GM23248 (cell line): ENCODE measurements around the gene WDR64. TPM values are rescaled to one million over a fixed set of nuclear protein-coding genes. Genes with fewer than 3 reads are reported as not detected.
A peak's percentile ranks its signal among the peaks of the same experiment; 100 is the strongest.

Experiments
- DNase-seq: peaks from one replicate; pipeline ENCODE4 v3.0.0-alpha.2; 2015
- H2AFZ ChIP-seq: fragments of 200-600 bp; sonication (generic); 2 replicates; pipeline ENCODE4 v1.6.1; 2016; ENCODE audit warnings: antibody characterized with exemption
- H3F3A ChIP-seq: fragments of 200-600 bp; sonication (generic); 2 replicates; pipeline ENCODE4 v1.6.1; 2016; ENCODE audit warnings: mild to moderate bottlenecking, antibody characterized with exemption, mixed run types; ENCODE audit not compliant: insufficient read depth
- H3K27ac ChIP-seq: fragments of 200-600 bp; sonication (generic); 2 replicates; pipeline ENCODE4 v1.5.1; 2016; ENCODE audit warnings: mild to moderate bottlenecking
- H3K27me3 ChIP-seq: fragments of 200-600 bp; sonication (generic); replicated peaks from 2 replicates; pipeline ENCODE4 v1.6.1; 2016; ENCODE audit warnings: mild to moderate bottlenecking; ENCODE audit not compliant: insufficient read depth
- H3K36me3 ChIP-seq: fragments of 200-600 bp; sonication (generic); 2 replicates; pipeline ENCODE4 v1.6.1; 2016; ENCODE audit warnings: low read depth, mild to moderate bottlenecking
- H3K4me1 ChIP-seq: fragments of 200-600 bp; sonication (generic); 2 replicates; pipeline ENCODE4 v1.6.1; 2016; ENCODE audit warnings: mild to moderate bottlenecking; ENCODE audit not compliant: insufficient read depth
- H3K4me2 ChIP-seq: fragments of 200-600 bp; sonication (generic); one replicate; pipeline ENCODE4 v1.6.1; 2016; ENCODE audit warnings: mild to moderate bottlenecking; ENCODE audit not compliant: unreplicated experiment
- H3K4me3 ChIP-seq: fragments of 200-600 bp; sonication (generic); 2 replicates; pipeline ENCODE4 v1.5.1; 2016; ENCODE audit warnings: mild to moderate bottlenecking
- H3K79me2 ChIP-seq: fragments of 200-600 bp; sonication (generic); 2 replicates; pipeline ENCODE4 v1.6.1; 2016; ENCODE audit warnings: mild to moderate bottlenecking; ENCODE audit not compliant: insufficient read depth
- H3K9ac ChIP-seq: fragments of 200-600 bp; sonication (generic); 2 replicates; pipeline ENCODE4 v1.6.1; 2016; ENCODE audit warnings: mild to moderate bottlenecking
- H3K9me2 ChIP-seq: fragments of 200-600 bp; sonication (generic); 2 replicates; pipeline ENCODE4 v1.6.1; 2016; ENCODE audit warnings: mixed run types, mild to moderate bottlenecking, moderate library complexity; ENCODE audit not compliant: insufficient read depth
- H3K9me3 ChIP-seq: fragments of 200-600 bp; sonication (generic); one replicate; pipeline ENCODE4 v1.6.1; 2017; ENCODE audit warnings: low read depth
- H4K20me1 ChIP-seq: fragments of 200-600 bp; sonication (generic); 2 replicates; pipeline ENCODE4 v1.6.0; 2016; ENCODE audit not compliant: insufficient read depth
- EZH2 ChIP-seq: fragments of 200-600 bp; sonication (generic); IDR thresholded peaks from 2 replicates; pipeline ENCODE4 v1.6.1; 2018; ENCODE audit warnings: antibody characterized with exemption, mild to moderate bottlenecking; ENCODE audit not compliant: insufficient read depth, poor library complexity, severe bottlenecking
- EZH2phosphoT487 ChIP-seq: fragments of 200-600 bp; sonication (generic); IDR thresholded peaks from 2 replicates; pipeline ENCODE4 v1.6.1; 2018; ENCODE audit warnings: antibody characterized with exemption, moderate library complexity, mild to moderate bottlenecking, low read depth; ENCODE audit not compliant: insufficient read depth
- WGBS, 2 experiments: methylation state at CpG; one replicate each; pipeline ENCODE4 v1.1.6; 2015 to 2017; ENCODE audit warnings: low lambda C conversion rate in 2 of 2, low coverage in 1 of 2; ENCODE audit errors: missing lambda C conversion rate in 2 of 2; 5-methylcytosine and 5-hydroxymethylcytosine counted together
- in situ Hi-C: fragments of 300-500 bp; cut with MboI; formaldehyde crosslinking; loops from 2 replicates; pipeline ENCODE4 v1.15.0; 2020
- polyA plus RNA-seq: library from polyadenylated mRNA; unstranded; fragments of >200 nt; fragmentation: Nextera tagmentation; extraction: Ambion mirVana; gene quantifications from 2 replicates; pipeline ENCODE4 v1.2.1, GENCODE V29; 2016
- total RNA-seq: library from RNA; depleted of rRNA; stranded (reverse); fragments of >200 nt; shearing (Covaris generic); gene quantifications from 2 replicates; pipeline ENCODE4 v1.2.3, GENCODE V29; 2014

Gene WDR64
- total and polyA plus RNA-seq, 2 experiments from 2014 or later, result not detected

DNA sequence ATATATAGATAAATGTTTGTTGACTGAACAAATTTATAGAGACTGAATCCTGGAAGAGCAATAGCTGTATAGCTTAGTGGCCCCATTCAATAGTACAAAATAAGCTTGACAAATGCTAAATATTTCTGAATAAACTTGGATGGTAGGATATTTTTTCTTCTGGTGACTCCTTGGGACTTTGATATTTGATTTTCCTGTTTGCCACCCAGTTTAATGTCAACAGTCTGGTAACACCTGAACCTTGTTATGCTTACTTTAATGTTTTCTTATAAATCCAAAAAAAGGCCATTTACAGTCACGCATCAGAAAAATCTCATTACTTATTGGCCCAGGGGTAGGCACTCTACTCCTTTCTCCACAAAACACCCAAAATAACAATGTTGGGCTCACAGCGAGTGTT is 30.8 kb downstream of the WDR64 start:
- Histone ChIP-seq H3K79me2 (no peaks in the 10 kb centered on the region), H2AFZ (no peak overlapping the region), H3K4me1 (no peaks in the 10 kb centered on the region), H3K4me3 (no peak overlapping the region), H3K27ac (no peak overlapping the region), H3K4me2 (no peak overlapping the region), H3F3A (no peaks in the 10 kb centered on the region), H3K9me2 (no peaks in the 10 kb centered on the region), H3K9me3 (no peaks in the 10 kb centered on the region), H3K9ac (no peak overlapping the region), H4K20me1 (no peaks in the 10 kb centered on the region), H3K27me3 (no peaks in the 10 kb centered on the region; the same call in 1 of the 2 replicates), H3K36me3 (no peaks in the 10 kb centered on the region)
- WGBS, 2 experiments, result 79 to 88% methylated on average over 2 of the region's 2 CpGs
- DNase-seq, result no peak
- in situ Hi-C loops, result no loop called here
- TF ChIP-seq EZH2, result no peak
- TF ChIP-seq EZH2phosphoT487, result no peak

GRCh38 chr1:241684108-241684507 is 32.0 kb downstream of the WDR64 start:
- Histone ChIP-seq H3K36me3 (no peaks in the 10 kb centered on the region), H3F3A (no peaks in the 10 kb centered on the region), H4K20me1 (no peaks in the 10 kb centered on the region), H3K9ac (no peak overlapping the region), H3K27me3 (no peaks in the 10 kb centered on the region; the same call in 1 of the 2 replicates), H3K9me2 (no peaks in the 10 kb centered on the region), H2AFZ (no peak overlapping the region), H3K27ac (no peak overlapping the region), H3K79me2 (no peaks in the 10 kb centered on the region), H3K4me3 (no peak overlapping the region), H3K4me1 (no peaks in the 10 kb centered on the region), H3K4me2 (no peak overlapping the region), H3K9me3 (no peaks in the 10 kb centered on the region)
- in situ Hi-C loops, result no loop called here
- WGBS, 2 experiments, result 89 to 97% methylated on average over 1 of the region's 1 CpG
- no peak for DNase-seq
- no peak for TF ChIP-seq EZH2phosphoT487
- TF ChIP-seq EZH2, result no peak

- Histone ChIP-seq H3K9ac (no peak overlapping the region), H3K4me3 (no peak overlapping the region), H3K27ac (no peak overlapping the region), H4K20me1 (no peaks in the 10 kb centered on the region), H3K4me1 (no peaks in the 10 kb centered on the region), H3K27me3 (no peaks in the 10 kb centered on the region), H3K9me3 (no peaks in the 10 kb centered on the region), H3F3A (no peaks in the 10 kb centered on the region), H3K4me2 (no peak overlapping the region), H3K79me2 (no peaks in the 10 kb centered on the region), H3K9me2 (no peaks in the 10 kb centered on the region), H3K36me3 (no peaks in the 10 kb centered on the region), H2AFZ (no peak overlapping the region)
- in situ Hi-C loops, result no loop called here
- no peak for TF ChIP-seq EZH2
- no peak for TF ChIP-seq EZH2phosphoT487
- DNase-seq, result no peak
- 73 to 77% methylated on average over 2 of the region's 2 CpGs for WGBS, 2 experiments
These were observed 36.9 kb downstream of the WDR64 start for GRCh38 chr1:241688940-241689368.

DNA sequence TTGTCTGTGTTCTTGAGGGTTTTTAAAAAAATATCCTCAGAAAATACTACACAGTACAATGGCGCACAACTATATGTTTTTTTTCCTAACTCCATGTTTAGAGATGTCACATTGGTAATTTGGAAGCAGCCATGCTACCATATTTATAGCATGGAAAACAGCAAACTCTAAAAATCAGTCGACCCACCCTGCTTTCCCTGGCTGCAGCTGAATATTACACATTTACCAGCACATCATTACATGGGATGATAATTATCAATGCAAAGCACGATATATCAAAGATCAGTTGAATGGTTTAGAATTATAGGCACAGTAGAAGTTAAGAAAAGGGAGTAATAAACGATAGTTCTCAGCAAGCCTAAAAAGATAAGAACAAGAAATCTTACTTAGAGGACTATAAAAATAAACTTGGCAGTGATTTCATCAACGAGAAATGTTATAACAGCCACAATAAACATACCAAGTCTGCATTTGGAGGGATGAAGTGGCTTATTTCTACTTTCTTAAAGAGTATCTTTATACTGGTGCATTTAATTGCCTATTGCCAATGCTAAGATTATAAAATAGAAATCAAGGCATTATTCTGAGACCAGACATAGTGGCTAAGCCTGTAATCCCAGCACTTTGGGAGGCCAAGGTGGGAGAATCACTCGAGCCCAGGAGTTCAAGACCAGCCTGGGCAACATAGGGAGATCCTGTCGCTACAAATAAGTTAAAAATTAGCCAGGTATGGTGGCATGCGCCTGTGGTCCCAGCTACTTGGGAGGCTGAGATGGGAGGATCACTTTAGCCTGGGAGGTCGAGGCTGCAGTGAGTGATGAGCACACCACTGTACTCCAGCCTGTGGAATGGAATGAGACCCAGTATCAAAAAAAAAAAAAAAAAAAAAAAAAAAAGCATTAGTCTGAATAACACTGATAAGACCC is 43.4 kb downstream of the WDR64 start:
- no peaks in the 10 kb centered on the region for H3K9me3 ChIP-seq
- H3K27me3 ChIP-seq, result no peaks in the 10 kb centered on the region
- in situ Hi-C loops, result no loop called here
- H3K4me2 ChIP-seq, result no peak overlapping the region
- H3K79me2 ChIP-seq, result no peaks in the 10 kb centered on the region
- no peak for DNase-seq
- no peak overlapping the region for H3K9ac ChIP-seq
- H4K20me1 ChIP-seq, result no peaks in the 10 kb centered on the region
- no peak overlapping the region for H3K4me3 ChIP-seq
- H3K4me1 ChIP-seq, result no peaks in the 10 kb centered on the region
- H3K36me3 ChIP-seq, result no peaks in the 10 kb centered on the region
- no peaks in the 10 kb centered on the region for H3K9me2 ChIP-seq
- no peaks in the 10 kb centered on the region for H3F3A ChIP-seq
- H2AFZ ChIP-seq, result peak overlapping the region; percentile 15; the same call in 1 of the 2 replicates
- TF ChIP-seq EZH2, result no peak
- TF ChIP-seq EZH2phosphoT487, result no peak
- WGBS, 2 experiments, result 62 to 64% methylated on average over 9 of the region's 9 CpGs
- no peak overlapping the region for H3K27ac ChIP-seq
